H1 (cell line): Measurements from ENCODE around the gene PTGDR2. TPM values are rescaled to one million over a fixed set of nuclear protein-coding genes. Genes with fewer than 3 reads are reported as not detected.

ENCODE experiments used
- CTBP2 ChIP-seq: IDR thresholded peaks from 2 replicates; pipeline ENCODE4 v1.7.0; 2011; ENCODE audit warnings: borderline replicate concordance, mild to moderate bottlenecking, moderate library complexity, mixed read lengths, low read length; ENCODE audit not compliant: insufficient read depth, insufficient read length
- CTCF ChIP-seq, 3 experiments: IDR thresholded peaks; 1 replicate in 2 of 3; 2 replicates in 1 of 3; pipeline versions ENCODE4 v1.5.1 to v1.6.1; 2011; ENCODE audit warnings: low read length in 3 of 3, mild to moderate bottlenecking in 3 of 3, inconsistent platforms in 2 of 3, low read depth in 1 of 3, moderate library complexity in 1 of 3; ENCODE audit not compliant: insufficient read depth in 1 of 3; ENCODE audit errors: control extremely low read depth in 1 of 3
- EZH2 ChIP-seq: fragments of 200-600 bp; sonication (generic); IDR thresholded peaks from 2 replicates; pipeline ENCODE4 v1.7.1; 2012; ENCODE audit warnings: low read depth, mild to moderate bottlenecking, moderate library complexity, low read length, inconsistent platforms; ENCODE audit not compliant: severe bottlenecking
- HDAC6 ChIP-seq: IDR thresholded peaks from one replicate; pipeline ENCODE4 v1.7.1; 2012; ENCODE audit warnings: low read depth, mild to moderate bottlenecking, inconsistent platforms, low read length, moderate library complexity
- RAD21 ChIP-seq, 2 experiments: IDR thresholded peaks in 1 of 2; conservative IDR thresholded peaks in 1 of 2; 2 replicates each; pipeline ENCODE4 v1.6.1; 2011; ENCODE audit warnings: low read depth in 2 of 2, low read length in 2 of 2, improper control_type of control experiment in 1 of 2, inconsistent platforms in 1 of 2, mild to moderate bottlenecking in 1 of 2, moderate library complexity in 1 of 2
- polyA plus RNA-seq, 7 experiments: library from polyadenylated mRNA; depleted of rRNA in 3 of 7; stranded (reverse) in 5 of 7; unstranded in 2 of 7; fragments of >200 nt in 5 of 7; fragments of 200-250 nt in 2 of 7; gene quantifications; 1 replicate in 5 of 7; 2 replicates in 1 of 7; 4 replicates in 1 of 7; pipeline versions ENCODE4 v1.2.1 to v1.2.3, GENCODE V29; 2011 to 2013; ENCODE audit warnings: missing spikeins in 2 of 7, mixed read lengths in 2 of 7
- total RNA-seq: library from RNA; stranded (reverse); fragmentation: NEBNext Ultra II Directional; extraction: Animal tissue kit (Norgen Biotek cat#: 25700); gene quantifications from 2 replicates; pipeline ENCODE4 v1.2.1, GENCODE V29; 2021

PTGDR2 gene
- total and polyA plus RNA-seq, 2 of the 8 experiments (the other 6 are each of a cell fraction or from before 2014, with no cell fraction given), result 0.20 TPM; not detected in 1

- TF ChIP-seq CTBP2 (no peak), HDAC6 (no peak), CTCF (IDR thresholded peaks at IDR 0.05; ENCODE audit: control extremely low read depth in 1 of 3, insufficient read depth in 1 of 3, low read depth in 1 of 3, low read length in 3 of 3) (no peak), EZH2 (no peak), RAD21 (IDR thresholded peaks at IDR 0.05 in 1 of 2, conservative IDR thresholded peaks at IDR 0.05 in 1 of 2; ENCODE audit: low read depth in 2 of 2, low read length in 2 of 2) (no peak)
Observed at GRCh38 chr11:60831501-60832079, 24.2 kb downstream of the PTGDR2 start (continued).
